Epithelial cell of esophagus (primary cell): Measurements from ENCODE around the gene STUM.
"Not testable (repeated sequence)": the region's sequence is repeated elsewhere in the genome, so short reads cannot be mapped to it uniquely, and the experiment has no call there.

Experiments
- DNase-seq: peaks from one replicate; pipeline ENCODE4 v3.0.0; 2010; ENCODE audit warnings: low read depth
- H3K4me3 ChIP-seq: 2 replicates; pipeline ENCODE4 v1.5.1; 2011; ENCODE audit warnings: mild to moderate bottlenecking, low read length, control low read depth
- CTCF ChIP-seq: IDR thresholded peaks from 2 replicates; pipeline ENCODE4 v1.5.1; 2011; ENCODE audit warnings: low read depth, mild to moderate bottlenecking, low read length, control low read depth, inconsistent platforms; ENCODE audit not compliant: insufficient read depth; ENCODE audit errors: missing control alignments

The STUM gene

GRCh38 chr1:226589008-226589733 lies 40.6 kb downstream of the STUM start:
- H3K4me3 ChIP-seq = no peak overlapping the region
- TF ChIP-seq CTCF = no peak
- DNase-seq = no peak

- no peak for TF ChIP-seq CTCF
- no peak overlapping the region for H3K4me3 ChIP-seq
- no peak for DNase-seq
Observed at GRCh38 chr1:226590614-226591013, 42.0 kb downstream of the STUM start.

GRCh38 chr1:226593541-226593940 lies 45.0 kb downstream of the STUM start:
- no peak for TF ChIP-seq CTCF
- no peak overlapping the region for H3K4me3 ChIP-seq
- DNase-seq = no peak

- DNase-seq = no peak
- no peak for TF ChIP-seq CTCF
Observed at GRCh38 chr1:226596531-226597165, 48.1 kb downstream of the STUM start.

GRCh38 chr1:226597616-226598454 lies 49.3 kb downstream of the STUM start:
- TF ChIP-seq CTCF = no peak
- no peak for DNase-seq
- H3K4me3 ChIP-seq = no peak overlapping the region

More at GRCh38 chr1:226596531-226597165, 48.1 kb downstream of the STUM start:
- H3K4me3 ChIP-seq = no peak overlapping the region

GRCh38 chr1:226598455-226598849 lies 49.9 kb downstream of the STUM start:
- no peak for TF ChIP-seq CTCF
- DNase-seq = peak; percentile 6
- H3K4me3 ChIP-seq = no peak overlapping the region

GRCh38 chr1:226598955-226599354 lies 50.4 kb downstream of the STUM start:
- H3K4me3 ChIP-seq, DNase-seq: not testable (repeated sequence)
